ENCODE results near the gene STK32B.

- no peak for TF ChIP-seq POLR2A (IDR thresholded peaks at IDR 0.05; ENCODE audit: low read length)
- TF ChIP-seq GATA1 (IDR thresholded peaks at IDR 0.05; ENCODE audit: low read depth, low read length) = no peak
Measured at GRCh38 chr4:5222047-5222446, 170.8 kb downstream of the STK32B start.
